GM18507 (cell line): ENCODE measurements around the gene CDH13.

Experiments used
- DNase-seq: peaks from one replicate; pipeline ENCODE4 v3.0.0; 2011; ENCODE audit warnings: low read depth; ENCODE audit not compliant: insufficient read length; ENCODE audit errors: extremely low spot score
- FAIRE-seq: peaks from 2 replicates; lab custom pipeline; 2011; peaks lifted over from hg19 to GRCh38; lab: Jason Lieb, UNC

The CDH13 gene

DNA sequence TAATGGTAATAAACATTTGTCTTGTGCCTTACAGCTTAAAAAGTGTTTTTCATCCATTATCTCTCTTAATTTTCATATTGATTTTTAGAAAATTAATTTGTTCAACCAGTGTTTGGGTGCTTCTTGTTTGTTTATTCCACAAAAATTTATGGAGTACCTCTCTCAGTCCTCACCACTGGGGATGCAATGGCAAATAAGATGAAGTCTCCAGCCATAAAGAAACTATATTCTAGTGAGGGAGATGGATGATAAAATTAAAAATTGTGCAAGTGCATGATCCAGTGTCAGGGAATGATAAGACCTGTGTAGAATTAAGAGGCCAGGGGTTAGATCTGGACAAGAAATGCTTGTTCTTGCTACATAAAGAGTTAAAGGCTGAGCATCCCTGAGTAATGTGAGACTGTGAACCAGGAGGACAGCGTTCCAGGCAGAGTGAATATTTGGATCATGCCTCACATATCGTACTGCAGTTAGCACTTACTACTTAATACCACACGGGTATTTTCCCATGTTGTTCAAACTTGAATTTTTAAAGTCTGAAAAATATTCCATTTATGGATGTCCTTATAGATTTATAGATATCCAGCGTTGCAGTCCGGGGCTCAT is 645.3 kb downstream of the CDH13 start:
- FAIRE-seq, result no peak
- no peak for DNase-seq

DNA sequence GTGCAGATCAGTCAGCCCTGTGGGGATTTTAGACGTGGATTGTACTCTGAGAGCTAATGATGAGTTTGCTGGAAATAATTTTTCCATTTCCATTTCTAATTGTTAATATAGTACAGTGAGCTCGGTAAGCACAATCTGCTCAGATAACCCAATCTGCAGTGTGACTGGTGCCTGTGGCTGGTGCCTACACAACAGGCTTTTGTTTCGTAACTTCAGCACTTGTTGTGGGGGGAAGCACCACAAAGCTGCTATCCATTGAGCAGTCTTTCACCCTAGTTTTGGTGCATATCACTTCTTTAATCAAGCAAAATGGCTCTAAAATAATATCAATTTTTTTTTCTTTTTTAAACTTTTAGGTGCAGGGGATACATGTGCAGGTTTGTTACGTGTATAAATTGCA is 646.1 kb downstream of the CDH13 start:
- no peak for DNase-seq
- FAIRE-seq, result no peak

DNA sequence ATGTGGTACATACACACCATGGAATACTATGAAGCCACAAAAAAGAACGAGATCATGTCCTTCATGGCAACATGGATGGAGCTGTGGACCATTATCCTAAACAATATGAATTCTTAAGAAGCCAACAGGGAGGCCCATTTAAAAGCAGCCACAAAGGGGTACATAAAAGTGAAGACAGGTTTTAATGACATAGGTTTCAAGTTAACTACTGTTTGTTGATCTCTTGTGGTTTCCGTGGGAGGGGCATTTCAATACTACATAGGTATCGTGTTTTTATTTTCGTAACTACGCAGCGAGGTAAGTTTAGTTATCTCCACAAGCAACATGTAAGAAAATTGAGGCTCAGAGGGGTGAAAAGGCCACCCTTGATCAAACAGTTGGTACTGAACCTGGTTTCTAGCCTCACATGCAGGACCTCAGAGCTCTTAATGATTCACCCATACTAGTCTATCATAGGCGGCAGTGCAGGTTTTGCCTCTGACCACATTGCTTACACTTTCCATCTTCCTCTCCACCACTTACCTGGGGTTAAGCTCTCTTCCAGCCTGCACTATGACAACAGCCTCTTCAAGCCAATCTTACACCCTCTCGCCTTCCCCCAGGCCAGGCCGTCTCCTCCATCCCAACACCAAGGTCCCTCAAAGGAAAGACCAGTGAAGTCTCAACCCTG is 646.9 kb downstream of the CDH13 start:
- FAIRE-seq (no peak), DNase-seq (no peak)

DNA sequence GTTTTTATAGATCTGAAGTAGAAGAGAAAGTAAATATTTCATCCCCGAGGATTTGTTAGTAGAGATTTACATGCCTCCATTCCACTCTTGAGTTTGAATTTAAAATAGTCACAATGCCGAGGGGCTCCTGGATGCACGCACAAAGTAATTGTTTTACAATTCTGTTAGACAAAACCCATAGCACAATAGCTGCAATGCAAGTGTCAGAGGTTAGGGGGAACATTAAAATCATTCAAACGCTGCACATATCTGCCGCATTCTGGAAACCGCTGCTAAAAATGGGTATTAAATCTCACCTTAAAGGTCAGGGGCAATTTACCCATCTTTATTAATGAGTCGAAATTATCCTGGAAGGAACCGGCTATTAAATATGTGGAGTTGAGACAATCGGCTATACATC is 652.5 kb downstream of the CDH13 start:
- FAIRE-seq (no peak), DNase-seq (no peak)

DNA sequence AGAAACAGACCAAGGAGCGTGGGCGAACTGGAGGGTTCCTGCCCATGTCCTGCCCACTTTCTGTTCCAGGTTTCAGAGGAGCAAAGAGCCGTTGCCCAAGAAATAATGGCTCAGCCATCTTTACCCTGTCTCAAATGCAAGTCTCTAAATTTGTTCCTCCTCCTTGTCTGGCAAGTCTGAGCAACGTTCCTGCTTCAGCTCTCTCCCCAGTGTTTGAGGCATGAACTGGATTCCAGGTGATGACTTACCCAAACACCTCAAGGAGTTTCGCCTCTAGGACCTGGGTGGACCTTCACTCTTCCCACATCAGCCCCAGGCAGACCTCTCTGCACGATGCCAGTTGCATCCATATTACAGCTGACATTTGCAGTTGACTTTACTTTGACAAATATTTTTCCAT is 659.2 kb downstream of the CDH13 start:
- FAIRE-seq, result no peak

DNA sequence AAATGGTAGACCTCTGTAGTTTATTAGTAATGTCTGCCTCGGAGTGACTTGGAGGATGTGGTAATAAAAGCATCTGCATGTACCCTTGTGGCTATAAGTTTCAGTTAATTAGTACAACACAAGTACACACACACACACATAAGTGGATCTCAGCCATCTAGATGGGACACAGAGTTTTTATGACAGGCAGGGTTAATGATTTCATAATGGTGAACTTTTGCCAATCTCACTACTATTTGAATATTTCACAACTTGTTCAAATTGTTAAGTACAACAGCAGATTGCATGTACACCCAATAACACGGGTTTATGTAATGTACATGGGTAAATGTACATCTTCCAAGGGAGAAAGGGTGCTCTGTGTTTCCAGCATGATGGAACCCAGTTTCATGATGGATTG is 669.7 kb downstream of the CDH13 start:
- FAIRE-seq (no peak), DNase-seq (no peak)

More for the DNA sequence above, 659.2 kb downstream of the CDH13 start:
- no peak for DNase-seq

DNA sequence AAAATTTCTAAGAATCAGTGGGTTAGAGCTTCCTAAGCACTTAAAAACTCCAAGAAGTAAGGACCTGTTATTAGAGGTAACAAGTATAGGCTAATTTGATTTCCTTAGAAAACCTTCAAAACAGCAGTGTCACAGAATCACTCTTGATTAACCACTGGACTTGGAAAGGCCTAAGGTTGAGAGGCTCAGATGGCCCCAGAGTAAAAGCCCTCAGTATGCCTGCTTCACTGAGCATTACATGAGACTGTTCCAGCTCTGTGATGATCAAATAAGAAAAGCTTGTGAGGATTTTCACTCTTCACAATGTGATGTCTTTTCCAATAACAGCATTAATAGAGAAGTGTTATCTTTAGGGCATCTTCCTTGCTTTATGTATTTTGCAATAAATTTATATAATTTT is 671.8 kb downstream of the CDH13 start:
- DNase-seq, result no peak
- no peak for FAIRE-seq

- no peak for DNase-seq
- no peak for FAIRE-seq
Measured at GRCh38 chr16:83300326-83300725, 673.6 kb downstream of the CDH13 start.

- no peak for FAIRE-seq
- no peak for DNase-seq
Measured at GRCh38 chr16:83301971-83302370, 675.2 kb downstream of the CDH13 start.

DNA sequence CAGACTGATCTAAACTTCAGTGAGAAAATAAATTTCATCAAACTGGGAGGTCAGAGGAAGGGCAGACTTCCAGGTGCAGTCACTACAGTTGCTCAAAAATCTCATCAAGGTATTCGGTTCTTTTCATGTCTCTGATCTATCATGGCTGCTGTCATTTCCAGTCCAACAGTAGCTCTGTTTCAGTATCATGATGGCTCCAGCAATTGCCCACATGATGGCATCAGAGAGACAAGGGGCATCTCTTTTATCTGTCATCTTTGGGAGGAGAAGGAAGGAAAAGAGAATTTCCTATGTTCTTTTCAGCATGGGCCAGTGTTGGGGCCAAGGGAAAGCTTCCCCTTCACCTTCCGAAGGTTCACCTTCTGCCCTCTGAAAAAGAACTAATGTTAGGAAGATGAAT is 676.1 kb downstream of the CDH13 start:
- DNase-seq (no peak), FAIRE-seq (no peak)

- FAIRE-seq (no peak), DNase-seq (no peak)
Measured at GRCh38 chr16:83305092-83305491, 678.3 kb downstream of the CDH13 start.

- DNase-seq (no peak), FAIRE-seq (no peak)
Measured at GRCh38 chr16:83306961-83307593, 680.3 kb downstream of the CDH13 start.

DNA sequence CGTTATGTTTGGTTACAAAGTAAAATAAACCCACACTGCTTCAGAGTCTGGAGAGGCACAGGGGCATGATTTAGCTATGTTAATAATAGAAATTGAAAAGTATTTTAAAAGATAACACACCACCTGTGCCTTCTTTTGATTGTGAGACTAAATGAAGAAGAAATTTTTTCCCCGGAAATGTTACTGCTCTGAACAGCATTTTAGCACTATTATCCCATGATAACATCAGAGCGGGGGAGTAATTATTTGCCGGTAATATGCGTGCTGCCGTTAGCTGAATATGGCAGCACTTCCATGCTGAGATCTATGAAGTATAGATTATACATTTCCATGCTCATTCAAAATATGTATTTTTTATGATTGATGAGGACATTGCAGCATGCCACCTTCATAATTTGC is 680.8 kb downstream of the CDH13 start:
- FAIRE-seq (no peak), DNase-seq (no peak)

DNA sequence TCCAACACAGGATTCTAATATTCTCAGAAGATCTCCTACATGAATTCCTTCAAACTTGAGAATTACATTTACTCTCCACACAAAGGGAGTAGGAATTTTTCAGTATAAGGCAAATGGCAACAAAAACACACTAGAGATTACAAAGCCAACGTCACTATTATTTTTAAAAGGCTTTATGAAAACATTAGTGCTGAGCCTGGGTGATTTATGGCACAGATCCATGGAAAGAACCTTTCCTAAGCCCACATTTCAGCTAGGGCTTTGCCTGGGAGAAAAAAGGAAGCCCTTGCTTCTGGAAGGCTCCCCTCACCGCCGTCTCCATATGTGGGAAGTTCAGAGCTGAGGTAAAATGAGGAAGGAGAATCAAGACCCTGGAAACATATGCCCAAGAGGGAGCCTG is 681.6 kb downstream of the CDH13 start:
- FAIRE-seq, result no peak
- DNase-seq, result no peak

DNA sequence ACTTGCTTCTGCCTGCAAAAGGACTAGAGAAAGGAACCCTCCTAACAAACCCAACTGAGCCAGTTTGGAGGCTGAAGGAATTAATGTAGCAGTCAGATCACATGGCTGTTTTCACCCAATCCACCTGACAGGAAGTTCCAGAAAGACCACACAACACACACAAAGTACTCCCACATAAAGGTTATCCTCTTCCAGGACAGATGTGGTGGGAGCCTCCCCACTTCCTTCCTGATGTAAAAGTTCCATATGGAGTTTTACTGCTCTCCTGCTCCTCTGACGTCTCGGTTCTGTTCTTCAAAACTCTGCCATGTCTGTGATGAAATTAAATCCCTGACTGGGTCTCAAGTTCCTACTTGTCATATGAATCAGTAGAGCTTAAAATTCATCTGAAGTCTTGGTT is 684.0 kb downstream of the CDH13 start:
- DNase-seq, result no peak
- no peak for FAIRE-seq

GRCh38 chr16:83312015-83312717 is 685.4 kb downstream of the CDH13 start:
- no peak for FAIRE-seq
- no peak for DNase-seq

GRCh38 chr16:83312718-83313245 is 686.0 kb downstream of the CDH13 start:
- no peak for FAIRE-seq
- DNase-seq, result no peak

DNA sequence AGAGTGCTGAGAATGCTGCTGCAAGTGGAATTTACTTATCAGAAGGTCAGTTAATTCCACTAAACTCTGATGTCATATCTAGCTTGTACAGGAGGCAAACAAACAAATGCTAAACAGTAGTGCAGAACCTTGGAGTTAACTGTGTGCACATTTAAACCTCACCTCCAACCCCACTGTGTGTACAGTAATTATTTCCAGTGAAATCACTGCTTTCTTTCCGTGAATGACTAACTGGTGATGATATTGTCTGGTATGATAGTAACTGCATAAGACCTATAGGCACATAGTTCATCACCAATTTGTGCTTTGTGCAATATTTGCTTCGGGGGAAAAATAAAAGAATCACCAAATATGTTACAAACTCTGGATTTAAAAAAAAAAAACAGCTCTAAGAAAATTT is 688.5 kb downstream of the CDH13 start:
- no peak for FAIRE-seq
- DNase-seq, result no peak

GRCh38 chr16:83316458-83316857 is 689.7 kb downstream of the CDH13 start:
- DNase-seq (no peak), FAIRE-seq (no peak)

DNA sequence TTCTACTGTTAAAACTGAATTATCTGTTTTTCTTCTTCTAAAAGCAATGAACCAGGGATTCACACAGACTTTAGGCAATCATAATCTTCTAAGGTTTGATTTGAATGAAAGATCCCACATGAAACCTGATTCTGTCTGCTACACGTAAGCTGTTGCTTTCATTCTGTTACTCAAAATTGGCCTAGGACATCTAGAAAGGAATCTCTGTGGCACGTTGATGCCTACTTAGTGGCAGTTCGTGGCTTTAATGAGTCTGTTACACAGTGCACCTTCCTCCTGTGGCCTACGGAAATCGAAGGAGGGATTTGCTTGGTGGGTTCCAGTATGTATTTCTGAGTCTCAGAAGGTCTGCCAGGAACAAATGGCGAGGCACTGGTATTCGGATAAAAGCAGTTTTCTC is 691.6 kb downstream of the CDH13 start:
- DNase-seq (no peak), FAIRE-seq (no peak)
